Measurements from ENCODE around the gene AKAP8. TPM values are rescaled to one million over a fixed set of nuclear protein-coding genes. Genes with fewer than 3 reads are reported as not detected.

The AKAP8 gene
- polyA plus RNA-seq (2012; ENCODE audit: insufficient read depth, insufficient read length): 24.3 TPM

GRCh38 chr19:15379083-15379998 is at the start of gene AKAP8:
AKAP8 (minus strand) TSS chr19:15379787; CDS start chr19:15379731, 56 bp downstream.
- DNase-seq (ENCODE audit: low read depth, low spot score): peak; percentile 97
- peak within 1 kb of the TSS; percentile 100 for H3K4me3 ChIP-seq (ENCODE audit: low read length)

DNA sequence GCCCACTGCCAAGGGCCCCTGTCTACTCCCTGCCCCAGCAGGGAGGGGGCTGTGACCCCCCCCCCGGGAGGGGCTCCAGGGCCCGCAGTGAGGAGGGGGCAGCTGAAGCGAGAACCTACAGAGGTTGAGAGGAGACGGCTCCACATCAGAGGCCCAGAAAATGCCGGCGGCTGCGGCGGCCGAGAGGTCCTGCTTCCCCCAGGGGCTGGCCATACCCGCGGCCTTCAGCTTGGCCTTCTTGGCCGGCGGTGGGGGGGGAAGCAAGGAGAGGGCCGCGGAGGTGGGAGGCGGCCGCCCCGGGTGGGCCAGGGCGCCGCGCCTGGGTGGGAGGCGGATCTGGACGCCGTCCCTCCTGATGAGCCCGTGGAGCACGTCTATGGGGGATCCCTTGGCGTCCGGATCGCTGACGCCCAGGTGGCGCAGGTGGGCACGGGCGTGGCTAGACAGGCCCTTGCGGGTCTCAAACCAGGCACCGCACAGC is 48.4 kb upstream of the AKAP8 start:
- no peak for DNase-seq (ENCODE audit: low read depth, low spot score)
- H3K4me3 ChIP-seq (ENCODE audit: low read length): no peak overlapping the region

DNA sequence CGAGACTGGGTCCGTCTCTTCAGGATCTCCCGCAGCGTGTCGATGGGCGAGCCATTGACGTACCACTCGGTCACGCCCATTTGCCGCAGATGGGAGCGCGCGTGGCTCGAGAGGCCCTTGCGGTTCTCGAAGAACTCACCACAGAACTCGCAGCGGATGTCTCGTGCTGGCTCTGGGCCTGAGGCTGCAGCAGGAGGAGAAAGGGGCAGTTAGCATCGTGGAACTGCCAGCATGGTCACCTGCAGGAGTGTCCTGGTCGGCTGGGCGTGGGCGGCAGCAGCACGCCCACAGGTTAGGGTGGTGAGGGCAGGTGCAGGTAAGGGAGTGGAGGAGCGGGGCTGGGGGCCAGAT is 47.7 kb upstream of the AKAP8 start:
- DNase-seq (ENCODE audit: low read depth, low spot score): no peak
- no peak overlapping the region for H3K4me3 ChIP-seq (ENCODE audit: low read length)

DNA sequence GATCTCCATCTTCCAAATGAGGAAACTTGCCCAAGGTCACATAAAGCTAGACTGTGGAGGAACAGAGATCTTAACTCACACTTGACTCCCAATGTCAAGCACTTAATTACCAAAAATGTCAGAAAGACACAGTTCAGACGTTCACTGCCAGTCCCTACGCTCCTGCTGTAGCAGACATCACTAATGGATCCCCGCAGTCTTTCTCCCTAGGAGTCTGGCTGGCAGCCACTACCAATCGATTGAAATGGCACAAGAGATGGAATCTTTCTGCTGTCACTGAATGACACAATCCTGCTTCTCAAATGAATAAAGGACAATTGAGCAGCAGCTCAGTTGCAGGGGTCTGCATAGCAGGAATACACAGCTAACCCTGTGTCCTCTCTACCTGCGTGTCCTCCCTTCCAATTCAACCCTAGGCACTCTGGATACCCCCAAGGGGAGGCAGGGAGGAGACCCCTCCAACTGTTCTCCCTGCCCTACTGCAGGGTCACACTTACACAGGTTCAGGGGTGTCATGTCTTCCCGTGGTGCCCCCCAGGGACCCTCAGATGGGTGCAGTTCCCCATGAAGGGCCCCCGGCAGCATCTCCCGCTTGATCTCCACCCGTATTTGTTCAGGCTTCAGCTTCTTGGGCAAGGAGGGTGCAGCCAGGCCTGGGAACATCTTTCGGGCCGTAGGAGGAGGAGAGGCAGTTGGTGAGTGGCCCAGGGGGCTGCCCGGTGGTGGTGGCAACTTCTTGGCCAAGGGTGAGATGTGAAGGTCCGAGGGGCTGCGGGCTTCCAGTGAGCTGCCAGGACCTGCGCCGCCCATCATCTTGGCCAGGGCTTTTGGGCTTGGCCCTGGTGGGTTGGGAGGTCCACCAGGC is 47.1 kb upstream of the AKAP8 start:
- no peak overlapping the region for H3K4me3 ChIP-seq (ENCODE audit: low read length)
- DNase-seq (ENCODE audit: low read depth, low spot score): no peak

- no peak for DNase-seq (ENCODE audit: low read depth, low spot score)
- no peak overlapping the region for H3K4me3 ChIP-seq (ENCODE audit: low read length)
These were observed 45.8 kb upstream of the AKAP8 start for GRCh38 chr19:15425321-15425950.

- no peak for DNase-seq (ENCODE audit: low read depth, low spot score)
- H3K4me3 ChIP-seq (ENCODE audit: low read length): no peak overlapping the region
These were observed 45.2 kb upstream of the AKAP8 start for GRCh38 chr19:15424692-15425272.

- no peak overlapping the region for H3K4me3 ChIP-seq (ENCODE audit: low read length)
- no peak for DNase-seq (ENCODE audit: low read depth, low spot score)
These were observed 44.5 kb upstream of the AKAP8 start for GRCh38 chr19:15424121-15424520.

DNA sequence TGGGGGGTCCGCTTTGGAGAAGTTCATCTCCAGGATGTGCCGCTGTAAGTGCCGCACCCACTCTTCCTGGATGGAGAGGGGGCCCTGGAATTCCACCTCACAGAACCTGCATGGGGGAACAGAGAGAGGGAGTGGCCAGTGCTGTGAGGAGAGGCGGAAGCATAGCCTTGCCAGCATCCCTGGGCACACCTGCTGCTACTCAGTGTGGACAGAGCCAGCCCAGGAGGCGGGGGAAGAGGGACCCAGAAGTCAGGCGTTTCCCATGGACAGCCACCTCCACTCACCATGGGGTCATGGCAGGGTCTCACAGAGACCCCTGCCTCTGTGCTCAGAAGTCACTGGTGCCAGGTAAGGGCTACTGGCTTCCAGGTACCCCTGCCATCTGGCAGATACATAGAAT is 43.5 kb upstream of the AKAP8 start:
- H3K4me3 ChIP-seq (ENCODE audit: low read length): no peak overlapping the region
- DNase-seq (ENCODE audit: low read depth, low spot score): no peak

DNA sequence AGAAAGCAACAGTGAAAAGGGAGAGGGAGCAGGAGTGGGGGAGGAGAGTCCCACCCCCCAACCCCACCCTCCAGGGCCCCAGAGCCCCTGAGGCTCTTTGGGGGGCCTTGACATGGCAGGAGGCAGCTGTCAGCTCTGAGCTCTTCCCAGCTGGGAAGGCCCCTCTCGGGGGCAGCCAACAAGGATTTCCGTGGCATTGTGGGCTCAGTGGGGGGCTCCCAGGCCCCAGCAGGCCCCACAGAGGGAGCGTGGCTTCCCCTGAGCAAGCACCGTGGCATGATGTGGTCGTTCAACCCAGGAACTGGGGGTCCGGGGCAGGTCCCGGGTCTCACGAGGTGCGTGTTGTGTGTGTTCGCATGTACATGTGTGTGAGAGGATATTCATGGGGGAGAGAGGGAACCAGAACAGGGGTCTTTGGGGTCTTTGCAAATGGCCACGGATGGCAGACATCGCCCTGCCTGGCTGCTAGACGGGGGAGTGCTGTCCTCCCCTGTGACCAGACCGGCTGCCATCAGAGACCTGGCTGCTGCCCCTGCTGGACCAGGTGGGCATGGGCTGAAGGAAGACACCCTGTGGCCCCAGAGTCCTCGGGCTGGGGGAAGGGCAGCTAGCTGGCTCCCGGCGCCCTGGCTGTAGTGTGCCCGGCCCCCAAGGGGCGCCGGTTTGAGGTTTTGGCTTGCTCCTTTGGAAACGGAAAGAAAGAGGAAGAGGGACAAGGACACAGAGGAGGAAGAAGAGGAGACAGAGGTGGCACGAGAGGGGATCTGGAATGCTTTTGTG is 42.9 kb upstream of the AKAP8 start:
- DNase-seq (ENCODE audit: low read depth, low spot score): no peak
- no peak overlapping the region for H3K4me3 ChIP-seq (ENCODE audit: low read length)

DNA sequence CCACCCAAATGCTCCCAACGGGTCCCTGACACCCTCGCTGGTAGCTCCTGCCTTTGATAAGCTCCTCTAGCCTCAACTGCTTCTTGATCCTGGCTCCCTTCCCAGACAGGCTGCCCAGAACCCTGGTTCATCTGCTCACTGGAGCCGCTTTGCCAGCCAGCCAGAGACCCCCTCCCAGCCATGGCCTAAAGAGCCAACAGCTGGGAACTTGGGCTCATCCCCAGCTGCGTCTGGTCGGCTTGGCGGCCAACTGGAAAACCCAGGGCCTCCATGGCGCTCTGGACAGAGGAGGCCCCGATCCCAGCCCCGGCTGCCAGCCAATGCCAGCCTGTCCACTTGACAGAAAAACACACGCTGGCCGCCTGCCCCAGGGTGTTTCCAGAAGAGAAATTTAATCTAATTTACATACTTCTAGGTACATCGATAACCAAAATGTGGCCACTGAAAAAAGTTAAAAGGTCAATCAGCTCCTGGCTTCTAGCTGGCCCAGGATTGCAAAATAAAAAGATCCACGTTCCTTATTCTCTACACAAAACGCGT is 42.2 kb upstream of the AKAP8 start:
- no peak overlapping the region for H3K4me3 ChIP-seq (ENCODE audit: low read length)
- DNase-seq (ENCODE audit: low read depth, low spot score): no peak

DNA sequence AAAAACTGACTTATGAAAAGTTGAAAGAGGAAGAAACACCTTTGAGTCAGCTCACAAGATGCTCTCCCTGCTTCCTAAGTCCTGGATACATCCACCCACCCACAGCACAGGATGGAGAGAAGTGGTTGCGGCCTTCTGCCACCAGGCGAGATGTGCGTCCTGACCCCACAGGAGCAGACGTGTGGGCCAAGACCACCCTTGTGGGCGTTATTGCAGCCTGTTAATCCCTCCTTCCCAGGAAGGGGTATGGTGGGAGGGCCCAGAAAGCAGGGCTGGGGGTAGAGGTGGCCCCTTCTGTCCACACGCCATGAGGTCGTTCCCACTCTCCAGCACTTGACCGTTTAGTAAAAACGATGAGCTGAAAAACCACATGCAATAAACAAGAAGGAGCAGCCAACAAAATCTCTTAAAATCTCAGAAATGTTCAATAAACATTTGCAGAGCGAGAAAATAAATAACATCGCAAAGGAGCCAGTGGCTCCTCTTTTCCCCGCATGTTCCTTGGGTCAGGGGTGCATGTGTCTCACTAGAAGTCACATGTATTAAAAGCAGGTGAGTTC is 41.6 kb upstream of the AKAP8 start:
- H3K4me3 ChIP-seq (ENCODE audit: low read length): no peak overlapping the region
- DNase-seq (ENCODE audit: low read depth, low spot score): no peak

- no peak for DNase-seq (ENCODE audit: low read depth, low spot score)
- no peak overlapping the region; the same call in 1 of the 2 replicates for H3K4me3 ChIP-seq (ENCODE audit: low read length)
These were observed 39.9 kb upstream of the AKAP8 start for GRCh38 chr19:15419413-15420025.

GRCh38 chr19:15418579-15419412 is 39.2 kb upstream of the AKAP8 start, which contains the start of gene AKAP8L:
AKAP8L (minus strand) TSS chr19:15418988; CDS start chr19:15418923, 65 bp downstream.
- DNase-seq (ENCODE audit: low read depth, low spot score): peak; percentile 100
- H3K4me3 ChIP-seq (ENCODE audit: low read length): peak within 1 kb of the TSS; percentile 97

- peak overlapping the region; percentile 97 for H3K4me3 ChIP-seq (ENCODE audit: low read length)
These were observed 38.6 kb upstream of the AKAP8 start for GRCh38 chr19:15418231-15418578.

DNA sequence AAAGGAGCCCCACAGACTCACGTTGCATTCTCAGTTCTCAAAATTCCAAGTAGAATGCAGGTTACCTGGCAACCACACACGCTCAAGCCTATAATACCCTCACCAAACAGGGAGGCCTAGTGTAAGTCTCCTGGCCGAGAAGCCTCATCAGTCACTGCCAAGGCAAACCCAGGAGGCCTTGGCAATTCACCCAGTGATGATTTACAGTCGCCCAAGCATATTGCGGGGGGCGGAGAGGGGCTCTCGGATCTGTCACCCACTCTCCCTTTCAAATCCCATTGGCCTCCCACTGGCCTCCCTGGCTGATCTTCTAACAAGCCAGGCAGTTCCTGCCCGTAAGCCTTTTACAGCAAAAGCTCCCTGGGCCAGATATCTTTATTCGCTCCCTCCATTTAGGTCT is 38.1 kb upstream of the AKAP8 start:
- peak overlapping the region; percentile 97 for H3K4me3 ChIP-seq (ENCODE audit: low read length)
- DNase-seq (ENCODE audit: low read depth, low spot score): no peak

More at GRCh38 chr19:15418231-15418578, 38.6 kb upstream of the AKAP8 start:
- DNase-seq (ENCODE audit: low read depth, low spot score): no peak

DNA sequence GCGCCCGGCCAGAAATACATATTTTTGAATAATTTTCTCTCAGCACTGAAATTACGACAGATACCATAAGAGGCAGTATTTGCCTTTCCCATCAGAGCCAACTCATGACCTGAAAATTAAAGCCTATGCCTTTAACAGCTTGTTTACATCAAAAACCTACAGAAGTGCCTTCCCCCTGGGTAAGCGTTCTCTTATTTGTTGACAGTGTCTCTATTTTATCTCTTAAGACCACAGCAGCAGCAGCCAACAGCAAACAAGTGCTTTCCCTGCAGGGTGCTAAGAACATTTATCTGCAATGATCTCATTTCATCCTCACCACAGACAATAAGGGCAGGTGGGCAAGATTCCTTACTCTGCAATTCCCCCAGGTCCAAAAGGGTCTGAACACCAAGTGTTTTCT is 33.2 kb upstream of the AKAP8 start:
- H3K4me3 ChIP-seq (ENCODE audit: low read length): no peak overlapping the region
- no peak for DNase-seq (ENCODE audit: low read depth, low spot score)

Data from Jurkat, Clone E6-1 (cell line).